Esophagus muscularis mucosa (tissue), 4 donors: ENCODE results near the gene KATNB1.

Experiments used
- EP300 ChIP-seq: sonication (generic); formaldehyde crosslinking; IDR thresholded peaks from one replicate; pipeline ENCODE4 v1.6.1; 2017; ENCODE audit warnings: antibody characterized with exemption
- POLR2A ChIP-seq: fragments of 450-650 bp; IDR thresholded peaks from one replicate; pipeline ENCODE4 v1.6.1; 2017; ENCODE audit warnings: antibody characterized with exemption, moderate library complexity, mild to moderate bottlenecking, low read depth
- TF ChIP-seq, protein P1 (sequence below), 3 experiments: fragments of 200-600 bp in 2 of 3; fragments of 450-650 bp in 1 of 3; sonication (generic) in 2 of 3; IDR thresholded peaks; one replicate each; pipeline ENCODE4 v1.5.1; 2017 to 2019; ENCODE audit warnings: antibody characterized with exemption in 3 of 3, mild to moderate bottlenecking in 2 of 3, moderate library complexity in 1 of 3

DNA sequence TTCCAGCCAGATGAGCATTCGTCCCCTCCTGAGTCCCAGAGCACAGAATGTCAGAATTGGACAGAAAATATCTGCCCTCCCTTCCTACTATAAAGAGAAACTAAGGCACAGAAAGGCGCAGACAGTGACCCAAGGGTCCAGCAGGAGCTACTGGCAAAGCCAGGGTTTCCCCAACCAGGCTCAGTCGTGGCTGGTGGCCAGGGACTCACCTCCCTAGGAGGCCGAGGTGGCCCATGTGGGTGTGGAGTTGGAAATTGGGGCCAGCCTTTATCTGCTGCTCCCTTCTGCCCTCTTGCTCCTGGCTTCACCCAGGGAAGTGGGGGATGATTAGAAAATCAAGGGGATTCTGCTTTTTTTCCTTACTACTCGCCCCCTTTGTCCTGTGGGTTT, 39.9 kb upstream of the KATNB1 start:
- TF ChIP-seq, protein P1, sequence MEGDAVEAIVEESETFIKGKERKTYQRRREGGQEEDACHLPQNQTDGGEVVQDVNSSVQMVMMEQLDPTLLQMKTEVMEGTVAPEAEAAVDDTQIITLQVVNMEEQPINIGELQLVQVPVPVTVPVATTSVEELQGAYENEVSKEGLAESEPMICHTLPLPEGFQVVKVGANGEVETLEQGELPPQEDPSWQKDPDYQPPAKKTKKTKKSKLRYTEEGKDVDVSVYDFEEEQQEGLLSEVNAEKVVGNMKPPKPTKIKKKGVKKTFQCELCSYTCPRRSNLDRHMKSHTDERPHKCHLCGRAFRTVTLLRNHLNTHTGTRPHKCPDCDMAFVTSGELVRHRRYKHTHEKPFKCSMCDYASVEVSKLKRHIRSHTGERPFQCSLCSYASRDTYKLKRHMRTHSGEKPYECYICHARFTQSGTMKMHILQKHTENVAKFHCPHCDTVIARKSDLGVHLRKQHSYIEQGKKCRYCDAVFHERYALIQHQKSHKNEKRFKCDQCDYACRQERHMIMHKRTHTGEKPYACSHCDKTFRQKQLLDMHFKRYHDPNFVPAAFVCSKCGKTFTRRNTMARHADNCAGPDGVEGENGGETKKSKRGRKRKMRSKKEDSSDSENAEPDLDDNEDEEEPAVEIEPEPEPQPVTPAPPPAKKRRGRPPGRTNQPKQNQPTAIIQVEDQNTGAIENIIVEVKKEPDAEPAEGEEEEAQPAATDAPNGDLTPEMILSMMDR (IDR thresholded peaks at IDR 0.05), result no peak
- TF ChIP-seq POLR2A, result no peak
- no peak for TF ChIP-seq EP300
